AG09309 (cell line): ENCODE data around the gene OBSCN.
A peak's percentile ranks its signal among the peaks of the same experiment; 100 is the strongest.

Experiments used
- DNase-seq: peaks from one replicate; pipeline ENCODE4 v3.0.0-alpha.2; 2010; ENCODE audit warnings: low read depth
- H3K4me3 ChIP-seq: 2 replicates; pipeline ENCODE4 v1.5.1; 2011; ENCODE audit warnings: mild to moderate bottlenecking, low read depth, low read length, moderate library complexity; ENCODE audit not compliant: control insufficient read depth
- CTCF ChIP-seq: IDR thresholded peaks from 2 replicates; pipeline ENCODE4 v1.5.1; 2011; ENCODE audit warnings: mild to moderate bottlenecking, low read depth, low read length, inconsistent platforms; ENCODE audit not compliant: insufficient read depth, control insufficient read depth; ENCODE audit errors: missing control alignments

The OBSCN gene

DNA sequence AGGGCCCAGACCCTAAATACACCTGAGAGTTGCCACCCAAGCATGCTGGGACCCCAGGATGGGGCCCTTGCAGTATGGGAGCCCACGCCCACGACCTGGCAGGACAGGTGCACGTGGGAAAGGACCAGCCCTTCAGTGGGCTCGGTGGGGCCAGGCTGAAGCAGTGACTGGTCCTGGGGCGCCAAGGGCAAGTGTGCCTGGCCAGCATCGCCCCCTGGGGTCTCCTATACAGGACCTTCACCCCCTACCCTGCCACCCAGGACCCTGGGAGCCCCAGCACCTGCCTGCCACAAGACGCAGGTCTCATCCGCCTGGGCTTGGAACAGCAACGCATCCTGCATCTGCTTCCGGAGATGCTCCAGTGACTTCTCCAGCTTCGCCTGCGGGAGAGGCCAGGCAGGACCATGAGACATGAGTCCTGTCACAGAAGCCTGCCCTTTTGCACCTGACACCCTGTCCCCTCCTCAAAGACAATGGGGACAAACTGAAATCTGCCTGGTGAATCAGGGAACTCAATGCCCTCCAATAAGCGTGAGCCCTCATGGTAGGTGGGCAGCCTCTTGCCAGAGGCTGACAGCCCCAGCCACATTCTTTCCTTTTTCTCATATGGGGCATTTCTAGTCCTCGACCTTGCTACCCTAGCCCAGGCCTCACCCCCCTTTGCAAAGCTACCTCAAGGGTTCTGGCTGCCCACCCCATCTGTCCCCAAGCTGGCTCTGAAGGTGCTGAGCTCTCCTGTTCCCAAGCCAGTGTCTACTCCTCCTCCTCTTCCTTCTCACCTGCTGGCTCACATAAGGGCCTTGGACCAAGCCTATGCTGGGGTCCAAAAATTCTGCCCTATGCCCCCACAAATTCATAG, 194.2 kb downstream of the OBSCN start:
- no peak overlapping the region for H3K4me3 ChIP-seq
- TF ChIP-seq CTCF: no peak
- DNase-seq: no peak

GRCh38 chr1:228402641-228403025, 194.8 kb downstream of the OBSCN start:
- TF ChIP-seq CTCF: no peak
- H3K4me3 ChIP-seq: no peak overlapping the region
- no peak for DNase-seq

GRCh38 chr1:228403231-228403631, 195.4 kb downstream of the OBSCN start:
- no peak overlapping the region for H3K4me3 ChIP-seq
- no peak for DNase-seq
- TF ChIP-seq CTCF: no peak

DNA sequence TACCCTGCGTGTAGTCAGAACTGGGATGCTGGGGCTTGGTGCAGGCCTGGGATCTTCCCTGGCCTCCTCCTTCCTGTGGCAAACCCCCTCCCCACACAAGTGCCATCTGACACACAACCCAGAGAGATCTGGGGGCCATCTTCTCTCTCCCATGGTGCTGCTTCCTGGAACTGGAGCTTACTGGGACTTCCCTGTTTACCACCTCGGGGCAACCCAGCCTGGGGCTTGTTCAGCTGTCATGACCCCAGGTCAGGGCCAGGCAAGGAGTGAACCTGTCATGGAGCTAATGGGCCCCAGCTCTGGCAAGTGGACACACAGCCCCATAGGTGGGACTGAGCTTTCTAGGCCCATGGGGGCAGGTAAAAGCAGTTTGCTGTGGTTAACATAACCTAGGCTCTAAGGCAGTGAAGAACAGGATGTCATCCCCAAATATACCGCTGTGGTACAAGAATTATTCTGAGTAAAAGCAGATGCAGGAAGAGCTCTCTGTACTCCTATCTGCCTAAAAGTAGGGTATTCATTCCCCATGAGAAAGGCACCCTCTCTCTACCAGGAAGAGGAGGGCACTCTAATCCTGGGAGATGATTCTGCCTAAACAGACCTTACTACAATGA, 196.4 kb downstream of the OBSCN start:
- no peak overlapping the region for H3K4me3 ChIP-seq
- no peak for TF ChIP-seq CTCF

GRCh38 chr1:228405200-228405978, 197.5 kb downstream of the OBSCN start:
- H3K4me3 ChIP-seq: peak overlapping the region; percentile 64
- no peak for DNase-seq
- no peak for TF ChIP-seq CTCF

More for the DNA sequence above, 196.4 kb downstream of the OBSCN start:
- DNase-seq: no peak

DNA sequence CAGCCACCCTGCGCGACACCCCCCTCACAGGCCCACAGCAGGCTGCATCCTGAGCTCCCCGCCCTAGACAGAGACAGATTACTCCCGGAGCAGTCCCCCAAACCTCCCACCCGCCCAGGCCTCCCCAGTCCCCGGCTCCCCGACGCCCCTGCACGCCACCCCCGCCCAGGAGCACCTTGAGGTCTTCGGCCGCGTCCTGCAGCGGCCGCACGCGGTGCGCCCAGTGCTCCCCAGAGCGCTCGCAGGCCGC, 198.1 kb downstream of the OBSCN start:
- H3K4me3 ChIP-seq: peak overlapping the region; percentile 64
- TF ChIP-seq CTCF: no peak
- DNase-seq: no peak
